Esophagus muscularis mucosa (tissue), 4 donors: Measurements from ENCODE around the gene PTRH1. TPM values are rescaled to one million over a fixed set of nuclear protein-coding genes. Genes with fewer than 3 reads are reported as not detected.

Experiments used
- DNase-seq: peaks from one replicate; pipeline ENCODE4 v3.0.0-alpha.2; 2017; ENCODE audit errors: extremely low spot score
- H3K27ac ChIP-seq, 4 donors: fragments of 200-600 bp; sonication (generic); replicated peaks in 1 of 4; 1 replicate in 3 of 4; 2 replicates in 1 of 4; pipeline ENCODE4 v1.5.1; 2016 to 2019; ENCODE audit warnings: mild to moderate bottlenecking in 1 of 4
- H3K27me3 ChIP-seq, 4 donors: fragments of 200-600 bp; sonication (generic); one replicate each; pipeline versions ENCODE4 v1.5.1 to v1.6.0; 2016 to 2019
- H3K36me3 ChIP-seq, 4 donors: fragments of 200-600 bp; sonication (generic); one replicate each; pipeline ENCODE4 v1.5.1; 2016 to 2019
- H3K4me1 ChIP-seq, 4 donors: fragments of 200-600 bp; sonication (generic); one replicate each; pipeline ENCODE4 v1.5.1; 2016 to 2019
- H3K4me3 ChIP-seq, 4 donors: fragments of 200-600 bp; sonication (generic); 1 replicate in 2 of 4; 2 replicates in 2 of 4; pipeline ENCODE4 v1.5.1; 2016 to 2019; ENCODE audit warnings: mild to moderate bottlenecking in 4 of 4, moderate library complexity in 1 of 4
- H3K9me3 ChIP-seq, 4 donors: fragments of 200-600 bp; sonication (generic); 1 replicate in 3 of 4; 2 replicates in 1 of 4; pipeline ENCODE4 v1.5.1; 2016 to 2019
- CTCF ChIP-seq, 3 experiments: fragments of 200-600 bp in 2 of 3; fragments of 450-650 bp in 1 of 3; sonication (generic) in 2 of 3; IDR thresholded peaks; one replicate each; pipeline ENCODE4 v1.5.1; 2017 to 2019; ENCODE audit warnings: antibody characterized with exemption in 3 of 3, mild to moderate bottlenecking in 2 of 3, moderate library complexity in 1 of 3
- EP300 ChIP-seq: sonication (generic); formaldehyde crosslinking; IDR thresholded peaks from one replicate; pipeline ENCODE4 v1.6.1; 2017; ENCODE audit warnings: antibody characterized with exemption
- POLR2A ChIP-seq: fragments of 450-650 bp; IDR thresholded peaks from one replicate; pipeline ENCODE4 v1.6.1; 2017; ENCODE audit warnings: antibody characterized with exemption, moderate library complexity, mild to moderate bottlenecking, low read depth
- POLR2AphosphoS5 ChIP-seq, 2 donors: sonication (generic); formaldehyde crosslinking; IDR thresholded peaks; one replicate each; pipeline ENCODE4 v1.6.1; 2017; ENCODE audit warnings: antibody characterized with exemption in 2 of 2
- WGBS: methylation state at CpG from one replicate; pipeline ENCODE4 v1.1.5; 2018; 5-methylcytosine and 5-hydroxymethylcytosine counted together
- intact Hi-C: fragments of 100-400 bp; cut with DNase I; formaldehyde crosslinking; loops from one replicate; pipeline ENCODE4 v1.15.1; 2023
- total RNA-seq, 4 donors: library from RNA; depleted of rRNA; stranded (reverse); fragments of >200 nt; gene quantifications; one replicate each; pipeline versions ENCODE4 v1.1.0 to v1.2.1, GENCODE V29; 2016

PTRH1 gene
- total RNA-seq, 4 donors from 2014 or later, result 16.8 to 23.5 (median 20.5) TPM

GRCh38 chr9:127680226-127680625, 35.2 kb downstream of the PTRH1 start:
- Histone ChIP-seq H3K4me3 (no peak overlapping the region), H3K27me3 (no peaks in the 10 kb centered on the region), H3K9me3 (no peaks in the 10 kb centered on the region), H3K27ac (no peak overlapping the region), H3K4me1 (no peaks in the 10 kb centered on the region), H3K36me3 (peaks cover 59 to 96% (median 92%) of the 10 kb centered on the region in 4 donors)
- DNase-seq, result no peak
- WGBS, result 90% methylated on average over 11 of the region's 11 CpGs
- TF ChIP-seq CTCF (IDR thresholded peaks at IDR 0.05) (no peak), POLR2A (no peak), POLR2AphosphoS5 (IDR thresholded peaks at IDR 0.05) (no peak), EP300 (no peak)
- intact Hi-C loops, result no loop called here

GRCh38 chr9:127679506-127679905, 36.0 kb downstream of the PTRH1 start:
- TF ChIP-seq CTCF (IDR thresholded peaks at IDR 0.05), result no peak
- TF ChIP-seq EP300, result no peak
- no peak for TF ChIP-seq POLR2A
- no peak for TF ChIP-seq POLR2AphosphoS5 (IDR thresholded peaks at IDR 0.05)
- no peak for DNase-seq
- WGBS, result 83% methylated on average over 2 of the region's 2 CpGs

DNA sequence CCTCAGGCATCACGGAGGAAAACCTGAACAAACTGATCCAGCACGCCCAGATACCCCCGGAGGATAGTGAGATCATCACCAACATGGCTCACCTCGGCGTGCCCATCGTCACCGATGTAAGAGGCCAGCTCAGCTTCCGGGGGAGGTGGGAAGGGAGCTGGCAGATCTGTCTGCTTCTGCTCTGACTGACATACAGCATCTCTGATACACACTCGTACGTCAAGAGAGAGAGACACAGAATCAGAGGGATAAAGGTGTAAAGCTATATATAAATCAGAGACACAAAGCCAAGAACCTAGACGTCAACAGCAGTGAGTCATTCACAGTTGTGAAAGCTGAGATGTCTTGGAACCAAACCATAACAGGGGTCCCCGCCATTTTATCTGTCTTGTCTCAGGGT, 38.8 kb downstream of the PTRH1 start:
- no peak for TF ChIP-seq POLR2A
- no peak for TF ChIP-seq EP300
- intact Hi-C loops, result no loop called here
- WGBS, result 84% methylated on average over 9 of the region's 12 CpGs

More at GRCh38 chr9:127679506-127679905, 36.0 kb downstream of the PTRH1 start:
- no peak overlapping the region for H3K27ac ChIP-seq
- no peaks in the 10 kb centered on the region for H3K9me3 ChIP-seq
- intact Hi-C loops, result no loop called here
- H3K36me3 ChIP-seq, result peaks cover 55 to 96% (median 92%) of the 10 kb centered on the region in 4 donors
- no peaks in the 10 kb centered on the region for H3K4me1 ChIP-seq
- no peaks in the 10 kb centered on the region for H3K27me3 ChIP-seq
- no peak overlapping the region for H3K4me3 ChIP-seq

DNA sequence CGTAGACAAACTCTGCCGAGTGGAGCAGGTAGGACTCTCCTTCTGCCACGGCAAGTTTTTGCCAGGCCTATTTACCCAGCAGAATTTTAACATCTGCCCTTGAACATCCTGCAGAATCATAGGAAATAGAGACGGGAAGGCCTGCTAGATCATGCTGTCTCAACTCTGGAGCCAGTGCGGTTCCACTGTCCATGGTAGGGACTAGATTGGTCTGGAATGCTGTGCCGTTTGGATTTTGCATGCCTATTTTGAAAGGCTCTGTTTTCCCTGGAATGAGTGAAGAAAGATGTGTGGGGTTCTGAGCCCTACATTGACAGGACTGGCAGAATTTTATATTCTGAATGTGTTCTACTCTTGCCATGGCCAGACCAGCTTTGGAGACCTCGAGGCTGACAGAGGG, 42.2 kb downstream of the PTRH1 start:
- WGBS, result 92% methylated on average over 7 of the region's 7 CpGs

More for the DNA sequence above, 38.8 kb downstream of the PTRH1 start:
- Histone ChIP-seq H3K27me3 (no peaks in the 10 kb centered on the region), H3K27ac (no peak overlapping the region), H3K36me3 (peaks cover 47 to 96% (median 90%) of the 10 kb centered on the region in 4 donors), H3K9me3 (no peaks in the 10 kb centered on the region), H3K4me3 (no peak overlapping the region), H3K4me1 (no peaks in the 10 kb centered on the region)
- no peak for DNase-seq

GRCh38 chr9:127667906-127668305, 47.6 kb downstream of the PTRH1 start:
- Histone ChIP-seq H3K4me1 (no peaks in the 10 kb centered on the region), H3K4me3 (no peak overlapping the region), H3K36me3 (peaks cover 23 to 96% (median 84%) of the 10 kb centered on the region in 4 donors), H3K27ac (peak overlapping the region in 1 of 4 donors; percentile 28), H3K9me3 (no peaks in the 10 kb centered on the region), H3K27me3 (no peaks in the 10 kb centered on the region)
- DNase-seq, result no peak
- intact Hi-C loops, result no loop called here
- WGBS, result 77% methylated on average over 18 of the region's 18 CpGs
- TF ChIP-seq CTCF (IDR thresholded peaks at IDR 0.05), result no peak
- no peak for TF ChIP-seq POLR2A
- TF ChIP-seq EP300, result no peak
- no peak for TF ChIP-seq POLR2AphosphoS5 (IDR thresholded peaks at IDR 0.05)

More for the DNA sequence above, 42.2 kb downstream of the PTRH1 start:
- DNase-seq, result no peak
- peaks cover 28 to 96% (median 85%) of the 10 kb centered on the region in 4 donors for H3K36me3 ChIP-seq
- no peak overlapping the region for H3K4me3 ChIP-seq
- H3K27ac ChIP-seq, result no peak overlapping the region
- no peaks in the 10 kb centered on the region for H3K9me3 ChIP-seq
- H3K4me1 ChIP-seq, result no peaks in the 10 kb centered on the region
- H3K27me3 ChIP-seq, result no peaks in the 10 kb centered on the region
- TF ChIP-seq POLR2A (no peak), POLR2AphosphoS5 (IDR thresholded peaks at IDR 0.05) (no peak), CTCF (IDR thresholded peaks at IDR 0.05) (no peak), EP300 (no peak)
- intact Hi-C loops, result no loop called here
